Kidney (tissue), 14 donors: ENCODE results near the gene RNU6-9. TPM values are rescaled to one million over a fixed set of nuclear protein-coding genes. Genes with fewer than 3 reads are reported as not detected.

Experiments used
- DNase-seq, 5 donors: peaks; one replicate each; pipeline ENCODE4 v3.0.0-alpha.2; 2013 to 2020
- FAIRE-seq: peaks from 2 replicates; lab custom pipeline; 2012; peaks lifted over from hg19 to GRCh38; lab: Jason Lieb, UNC
- H3K27ac ChIP-seq, 2 donors: one replicate each; pipeline ENCODE4 v1.7.0; 2013; ENCODE audit warnings: low read depth in 2 of 2, low read length in 2 of 2, inconsistent platforms in 1 of 2
- H3K27me3 ChIP-seq: one replicate; pipeline ENCODE4 v1.7.1; 2013; ENCODE audit warnings: low read length, inconsistent platforms; ENCODE audit not compliant: control insufficient read depth, insufficient read depth
- H3K36me3 ChIP-seq, 3 donors: one replicate each; pipeline versions ENCODE4 v1.7.0 to v1.7.1; 2013; ENCODE audit warnings: low read length in 3 of 3, control low read depth in 1 of 3, inconsistent platforms in 1 of 3; ENCODE audit not compliant: insufficient read depth in 3 of 3, control insufficient read depth in 2 of 3
- H3K4me1 ChIP-seq, 3 donors: one replicate each; pipeline versions ENCODE4 v1.7.0 to v1.7.1; 2013; ENCODE audit warnings: low read length in 3 of 3, inconsistent platforms in 1 of 3, low read depth in 1 of 3; ENCODE audit not compliant: control insufficient read depth in 2 of 3, insufficient read depth in 2 of 3
- H3K4me3 ChIP-seq, 3 donors: one replicate each; pipeline versions ENCODE4 v1.7.0 to v1.8.1; 2013; ENCODE audit warnings: low read length in 3 of 3, control low read depth in 1 of 3, inconsistent platforms in 1 of 3
- H3K9ac ChIP-seq, 3 donors: one replicate each; pipeline versions ENCODE4 v1.7.0 to v1.7.1; 2013; ENCODE audit warnings: low read length in 3 of 3, control low read depth in 1 of 3, inconsistent platforms in 1 of 3
- H3K9me3 ChIP-seq, 3 donors: one replicate each; pipeline versions ENCODE4 v1.7.0 to v1.7.1; 2013; ENCODE audit warnings: low read length in 3 of 3, control low read depth in 1 of 3, inconsistent platforms in 1 of 3; ENCODE audit not compliant: control insufficient read depth in 2 of 3, insufficient read depth in 1 of 3
- intact Hi-C: fragments of 100-400 bp; cut with DNase I; formaldehyde crosslinking; loops from one replicate; pipeline ENCODE4 v1.11.1; 2022
- polyA plus RNA-seq: library from polyadenylated mRNA; stranded (reverse); fragments of 350-450 nt; fragmentation: Illumina TruSeq; extraction: RNeasy Lipid Tissue Mini Kit (QIAGEN cat#74804); gene quantifications from one replicate; pipeline ENCODE4 v1.2.3, GENCODE V29; 2014; ENCODE audit warnings: low read depth, low replicate concordance; ENCODE audit not compliant: insufficient read depth
- total RNA-seq: library from RNA; stranded (reverse); fragmentation: NEBNext Ultra II Directional; extraction: Animal tissue kit (Norgen Biotek cat#: 25700); gene quantifications from one replicate; pipeline ENCODE4 v1.2.1, GENCODE V29; 2021
- TF ChIP-seq, protein P1 (sequence below): IDR thresholded peaks from 3 replicates; pipeline ENCODE4 v1.5.1; 2012; ENCODE audit warnings: mild to moderate bottlenecking, moderate library complexity, borderline replicate concordance; ENCODE audit not compliant: insufficient read depth; ENCODE audit errors: extremely low read depth
- donor health status: control.
- donor health status: control.
- donor health status: control.
- donor health status: control.
- donor health status: control.
- donor health status: DM: yes; HTN: yes; CAD: no.
- donor health status: Normal renal cell carcinoma (clear cell type).

The RNU6-9 gene
- total and polyA plus RNA-seq, 2 donors from 2014 or later = not detected

- Histone ChIP-seq H3K36me3 (peaks cover 0 to 2% (median 0%) of the 10 kb centered on the region in 3 donors), H3K4me1 (peaks cover 0 to 14% (median 0%) of the 10 kb centered on the region in 3 donors), H3K27ac (peak overlapping the region in 1 of 2 donors; percentile 28), H3K9me3 (no peaks in the 10 kb centered on the region), H3K4me3 (no peak overlapping the region), H3K27me3 (no peaks in the 10 kb centered on the region), H3K9ac (no peak overlapping the region)
- DNase-seq (peak; percentile 88 to 96 (median 89)), FAIRE-seq (no peak)
- TF ChIP-seq, protein P1, sequence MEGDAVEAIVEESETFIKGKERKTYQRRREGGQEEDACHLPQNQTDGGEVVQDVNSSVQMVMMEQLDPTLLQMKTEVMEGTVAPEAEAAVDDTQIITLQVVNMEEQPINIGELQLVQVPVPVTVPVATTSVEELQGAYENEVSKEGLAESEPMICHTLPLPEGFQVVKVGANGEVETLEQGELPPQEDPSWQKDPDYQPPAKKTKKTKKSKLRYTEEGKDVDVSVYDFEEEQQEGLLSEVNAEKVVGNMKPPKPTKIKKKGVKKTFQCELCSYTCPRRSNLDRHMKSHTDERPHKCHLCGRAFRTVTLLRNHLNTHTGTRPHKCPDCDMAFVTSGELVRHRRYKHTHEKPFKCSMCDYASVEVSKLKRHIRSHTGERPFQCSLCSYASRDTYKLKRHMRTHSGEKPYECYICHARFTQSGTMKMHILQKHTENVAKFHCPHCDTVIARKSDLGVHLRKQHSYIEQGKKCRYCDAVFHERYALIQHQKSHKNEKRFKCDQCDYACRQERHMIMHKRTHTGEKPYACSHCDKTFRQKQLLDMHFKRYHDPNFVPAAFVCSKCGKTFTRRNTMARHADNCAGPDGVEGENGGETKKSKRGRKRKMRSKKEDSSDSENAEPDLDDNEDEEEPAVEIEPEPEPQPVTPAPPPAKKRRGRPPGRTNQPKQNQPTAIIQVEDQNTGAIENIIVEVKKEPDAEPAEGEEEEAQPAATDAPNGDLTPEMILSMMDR = no peak
- intact Hi-C loops = no loop called here
These were observed 39.6 kb downstream of the RNU6-9 start for GRCh38 chr19:932648-933552.

DNA sequence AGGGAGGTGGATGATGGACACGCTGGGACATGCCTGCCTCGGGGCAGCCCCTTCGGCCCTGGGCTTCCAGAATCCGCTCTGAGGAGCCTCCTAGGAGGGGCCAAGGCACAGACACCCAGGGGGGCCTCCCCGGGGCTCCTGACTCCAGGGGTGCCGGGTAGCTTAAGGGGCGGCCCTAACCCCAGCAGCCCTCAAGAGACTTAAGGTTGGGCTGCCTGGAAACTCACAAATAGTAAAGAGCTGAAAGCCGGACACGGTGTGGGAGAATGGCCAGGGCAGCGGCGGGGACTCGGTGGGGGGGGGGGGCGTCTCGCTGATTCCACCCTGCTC, 40.2 kb downstream of the RNU6-9 start:
- Histone ChIP-seq H3K36me3 (peaks cover 0 to 2% (median 0%) of the 10 kb centered on the region in 3 donors), H3K4me1 (peaks cover 0 to 18% (median 0%) of the 10 kb centered on the region in 3 donors), H3K27me3 (no peaks in the 10 kb centered on the region), H3K9ac (no peak overlapping the region), H3K27ac (no peak overlapping the region), H3K9me3 (no peaks in the 10 kb centered on the region), H3K4me3 (no peak overlapping the region)
- no peak for FAIRE-seq
- DNase-seq = no peak
- intact Hi-C loops = no loop called here
- TF ChIP-seq, protein P1 = no peak

DNA sequence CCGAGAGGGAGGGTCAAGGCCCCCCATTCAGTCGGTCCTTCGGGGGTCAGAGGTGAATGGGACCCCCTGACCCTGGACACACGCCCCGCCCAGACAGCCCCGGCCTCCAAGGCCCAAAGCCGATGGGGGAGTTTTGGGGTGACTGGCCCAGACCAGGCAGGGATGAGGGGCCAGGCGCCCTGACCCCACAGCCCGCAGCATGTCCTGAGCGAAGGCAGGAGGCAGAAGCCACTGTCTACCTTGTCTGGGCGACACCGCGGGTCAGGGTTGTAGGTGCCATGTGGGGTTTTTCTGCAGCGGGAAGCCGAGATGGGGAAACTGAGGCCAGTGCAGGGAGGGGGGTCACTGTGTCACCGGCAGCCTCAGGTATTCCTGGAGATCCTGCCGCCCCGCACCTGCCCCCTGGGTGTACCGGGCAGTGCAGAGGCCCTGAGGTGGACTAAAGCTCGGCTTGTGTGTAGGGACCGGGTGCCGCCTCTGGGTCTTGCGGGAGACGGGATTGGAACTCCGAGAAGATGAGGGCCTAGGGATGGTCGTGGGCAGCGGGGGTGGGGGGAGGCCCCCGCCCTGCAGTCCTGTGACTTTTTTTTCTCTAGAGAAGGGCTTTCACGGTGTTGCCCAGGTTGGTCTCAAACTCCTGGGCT, 41.0 kb downstream of the RNU6-9 start:
- H3K27ac ChIP-seq = peak overlapping the region; percentile 63 to 77
- no peak for FAIRE-seq
- no peak overlapping the region for H3K4me3 ChIP-seq
- H3K9ac ChIP-seq = peak overlapping the region in 1 of 3 donors; percentile 19
- no peaks in the 10 kb centered on the region for H3K27me3 ChIP-seq
- H3K9me3 ChIP-seq = no peaks in the 10 kb centered on the region
- intact Hi-C loops = no loop called here
- peaks cover 0 to 2% (median 0%) of the 10 kb centered on the region in 3 donors for H3K36me3 ChIP-seq
- TF ChIP-seq, protein P1 = no peak
- peak in 1 of 5 donors; percentile 73 for DNase-seq
- H3K4me1 ChIP-seq = peaks cover 0 to 20% (median 0%) of the 10 kb centered on the region in 3 donors
